OCI-LY7 (cell line): ENCODE data around the gene ALS2CL. TPM values are rescaled to one million over a fixed set of nuclear protein-coding genes. Genes with fewer than 3 reads are reported as not detected.

Experiments
- BruUV-seq: library from RNA; stranded (reverse); fragments of 400-500 nt; replicated peaks from 2 replicates; lab custom pipeline; 2021; lab: Mats Ljungman, UMichigan
- CTCF ChIA-PET: fragments of 300-600 bp; sonication (Branson Sonifier 250); formaldehyde crosslinking; loops from one replicate; lab custom pipeline; 2022; ENCODE audit warnings: antibody characterized with exemption; ENCODE audit not compliant: unreplicated experiment; lab: Charles Lee
- POLR2A ChIA-PET: fragments of 300-600 bp; sonication (Branson Sonifier 250); formaldehyde crosslinking; loops from one replicate; lab custom pipeline; 2022; ENCODE audit warnings: antibody characterized with exemption; lab: Charles Lee
- DNase-seq: peaks from one replicate; pipeline ENCODE4 v3.0.0-alpha.2; 2015; ENCODE audit warnings: low spot score
- H2AFZ ChIP-seq: fragments of 200-600 bp; sonication (generic), shearing (Covaris generic); 2 replicates; pipeline ENCODE4 v1.6.1; 2014; ENCODE audit warnings: mild to moderate bottlenecking, antibody characterized with exemption, low read length, moderate library complexity
- H3K27ac ChIP-seq: fragments of 200-600 bp; sonication (generic); 2 replicates; pipeline ENCODE4 v1.5.1; 2014; ENCODE audit warnings: mixed run types, low read depth, mild to moderate bottlenecking, moderate library complexity, low read length, inconsistent platforms; ENCODE audit not compliant: poor library complexity, severe bottlenecking
- H3K36me3 ChIP-seq: fragments of 200-600 bp; sonication (generic); 2 replicates; pipeline ENCODE4 v1.6.1; 2014; ENCODE audit warnings: mild to moderate bottlenecking, antibody characterized with exemption, low read length, moderate library complexity, mixed read lengths; ENCODE audit not compliant: insufficient read depth
- H3K4me1 ChIP-seq: fragments of 200-600 bp; sonication (generic); 2 replicates; pipeline ENCODE4 v1.5.1; 2014; ENCODE audit warnings: mild to moderate bottlenecking, low read length; ENCODE audit not compliant: insufficient read depth, poor library complexity, severe bottlenecking
- H3K4me2 ChIP-seq: fragments of 200-600 bp; sonication (generic); 2 replicates; pipeline ENCODE4 v1.6.1; 2014; ENCODE audit warnings: mild to moderate bottlenecking, low read length
- H3K4me3 ChIP-seq: fragments of 200-600 bp; sonication (generic); 2 replicates; pipeline ENCODE4 v1.5.1; 2014; ENCODE audit warnings: mild to moderate bottlenecking, low read depth, low read length; ENCODE audit not compliant: poor library complexity, severe bottlenecking
- H3K79me2 ChIP-seq: fragments of 200-600 bp; sonication (generic); 2 replicates; pipeline ENCODE4 v1.6.1; 2016; ENCODE audit warnings: low read depth, mild to moderate bottlenecking, low read length, moderate library complexity, mixed read lengths; ENCODE audit not compliant: insufficient read depth
- H3K9me2 ChIP-seq: fragments of 200-600 bp; sonication (generic); 2 replicates; pipeline ENCODE4 v1.6.1; 2016; ENCODE audit warnings: mild to moderate bottlenecking, low read length, mixed read lengths; ENCODE audit not compliant: insufficient read depth
- H3K9me3 ChIP-seq: fragments of 200-600 bp; sonication (generic); 2 replicates; pipeline ENCODE4 v1.6.1; 2014; ENCODE audit warnings: mild to moderate bottlenecking, mixed run types, low read length, mixed read lengths
- H4K20me1 ChIP-seq: fragments of 200-600 bp; sonication (generic); 2 replicates; pipeline ENCODE4 v1.6.1; 2014; ENCODE audit warnings: mild to moderate bottlenecking, antibody characterized with exemption, low read length, moderate library complexity, mixed read lengths; ENCODE audit not compliant: insufficient read depth
- EZH2phosphoT487 ChIP-seq: fragments of 200-600 bp; sonication (generic); IDR thresholded peaks from 2 replicates; pipeline ENCODE4 v1.6.1; 2018; ENCODE audit warnings: low read depth, borderline replicate concordance, mild to moderate bottlenecking, mixed run types, antibody characterized with exemption, low read length, moderate library complexity, mixed read lengths
- intact Hi-C: fragments of 100-400 bp; cut with micrococcal nuclease; formaldehyde crosslinking; loops from one replicate; pipeline ENCODE4 v1.10.0; 2022; ENCODE audit not compliant: unreplicated experiment
- total RNA-seq, 2 experiments: library from RNA; depleted of rRNA in 1 of 2; stranded (reverse); fragments of >200 nt in 1 of 2; shearing (Covaris generic) in 1 of 2; gene quantifications; 2 replicates each; pipeline ENCODE4 v1.2.3, GENCODE V29; 2014 to 2022
- TF ChIP-seq, protein P1 (sequence below): fragments of 200-600 bp; sonication (generic); conservative IDR thresholded peaks from 2 replicates; pipeline ENCODE4 v1.5.1; 2014; ENCODE audit warnings: mild to moderate bottlenecking, antibody characterized with exemption, low read length, moderate library complexity, mixed read lengths

ALS2CL gene
- total RNA-seq, 2 experiments from 2014 or later: 0.28 TPM; not detected in 1

DNA sequence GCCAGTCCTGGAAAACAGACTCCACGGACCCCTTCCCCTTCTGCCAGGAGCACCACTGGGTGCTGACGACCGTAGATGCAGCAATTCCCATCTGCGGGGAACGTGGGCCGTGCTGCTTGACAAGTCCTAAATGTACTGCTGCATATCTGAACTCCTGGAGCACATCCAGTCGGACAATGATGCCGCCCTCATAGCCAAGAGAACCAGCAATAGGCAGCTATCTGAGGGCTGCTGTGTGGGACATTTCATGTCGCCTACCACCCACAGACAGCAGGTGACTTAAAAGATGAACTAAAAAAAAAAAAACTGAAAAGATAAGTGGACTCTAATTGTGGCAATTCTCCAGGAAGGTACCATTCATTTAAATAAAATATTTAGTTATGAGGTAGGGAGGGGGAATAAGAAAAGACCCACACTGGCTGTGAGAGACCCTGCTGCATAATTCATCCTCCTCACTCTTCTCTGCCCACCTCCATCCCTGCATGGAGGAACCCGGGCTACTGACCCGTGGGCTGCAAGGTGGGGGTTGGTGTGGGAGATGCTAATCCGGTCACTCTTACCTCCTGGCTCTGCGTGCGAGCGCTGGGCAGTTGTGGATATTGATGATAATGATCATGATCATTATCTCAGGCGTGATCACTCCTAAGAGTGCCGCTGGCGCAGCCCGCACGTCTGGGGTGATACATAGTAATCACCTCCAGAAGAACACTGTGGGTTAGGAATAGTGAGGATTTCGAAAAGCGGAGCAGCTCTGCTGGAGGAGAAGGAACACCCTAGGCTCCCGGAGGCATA lies 28.3 kb downstream of the ALS2CL start:
- Histone ChIP-seq H4K20me1 (no peaks in the 10 kb centered on the region), H3K9me2 (no peaks in the 10 kb centered on the region), H3K4me2 (no peak overlapping the region), H3K79me2 (no peaks in the 10 kb centered on the region), H3K4me3 (no peak overlapping the region), H2AFZ (no peak overlapping the region), H3K36me3 (no peaks in the 10 kb centered on the region), H3K4me1 (peaks cover 5% of the 10 kb centered on the region), H3K9me3 (no peaks in the 10 kb centered on the region), H3K27ac (no peak overlapping the region)
- DNase-seq: no peak
- ChIA-PET POLR2A (no interaction called here), CTCF (interaction anchor here (0.6 kb wide), 1 partner anchor 177 kb away, joined by 3 read pairs; no protein-coding TSS in a partner anchor)
- intact Hi-C loops: no loop called here
- TF ChIP-seq, protein P1, sequence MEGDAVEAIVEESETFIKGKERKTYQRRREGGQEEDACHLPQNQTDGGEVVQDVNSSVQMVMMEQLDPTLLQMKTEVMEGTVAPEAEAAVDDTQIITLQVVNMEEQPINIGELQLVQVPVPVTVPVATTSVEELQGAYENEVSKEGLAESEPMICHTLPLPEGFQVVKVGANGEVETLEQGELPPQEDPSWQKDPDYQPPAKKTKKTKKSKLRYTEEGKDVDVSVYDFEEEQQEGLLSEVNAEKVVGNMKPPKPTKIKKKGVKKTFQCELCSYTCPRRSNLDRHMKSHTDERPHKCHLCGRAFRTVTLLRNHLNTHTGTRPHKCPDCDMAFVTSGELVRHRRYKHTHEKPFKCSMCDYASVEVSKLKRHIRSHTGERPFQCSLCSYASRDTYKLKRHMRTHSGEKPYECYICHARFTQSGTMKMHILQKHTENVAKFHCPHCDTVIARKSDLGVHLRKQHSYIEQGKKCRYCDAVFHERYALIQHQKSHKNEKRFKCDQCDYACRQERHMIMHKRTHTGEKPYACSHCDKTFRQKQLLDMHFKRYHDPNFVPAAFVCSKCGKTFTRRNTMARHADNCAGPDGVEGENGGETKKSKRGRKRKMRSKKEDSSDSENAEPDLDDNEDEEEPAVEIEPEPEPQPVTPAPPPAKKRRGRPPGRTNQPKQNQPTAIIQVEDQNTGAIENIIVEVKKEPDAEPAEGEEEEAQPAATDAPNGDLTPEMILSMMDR: no peak
- TF ChIP-seq EZH2phosphoT487: no peak
- BruUV-seq: no TSS peak

DNA sequence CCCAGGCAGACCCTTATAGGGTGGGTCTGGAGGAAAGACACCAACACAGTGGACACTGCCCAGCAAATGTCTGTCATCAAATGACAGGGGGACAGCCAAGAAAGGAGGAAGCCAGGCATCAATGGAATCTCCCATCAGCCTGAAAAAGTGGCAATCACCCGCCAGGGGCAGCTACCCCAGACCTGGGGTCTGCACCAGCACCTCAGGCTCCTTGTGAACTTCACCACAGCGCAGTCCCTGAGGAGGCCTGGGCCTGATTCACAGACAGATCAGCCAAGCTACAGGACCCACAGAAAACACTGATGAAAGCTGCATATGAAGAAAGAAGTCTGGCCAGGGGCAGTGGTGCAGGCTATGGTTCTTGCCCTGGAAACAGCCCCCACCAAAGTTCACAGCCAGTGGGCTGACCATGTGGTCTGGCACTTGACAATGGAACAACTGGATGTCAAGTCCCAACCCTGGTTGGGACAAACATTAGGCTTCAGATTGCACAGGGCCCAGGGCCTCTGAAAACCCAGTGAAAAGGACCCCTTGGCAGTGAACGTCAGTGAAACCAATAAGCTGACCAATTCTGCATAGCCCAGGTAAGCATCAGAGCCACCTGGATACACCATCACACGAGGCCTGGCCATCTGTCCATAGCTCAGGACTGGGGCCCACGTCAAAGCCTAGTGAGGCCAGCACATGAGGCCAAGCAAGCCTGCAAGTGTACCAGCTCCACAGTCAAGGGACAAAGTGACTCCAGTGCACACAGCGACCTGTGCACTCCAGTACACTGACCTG lies 29.1 kb downstream of the ALS2CL start:
- no peaks in the 10 kb centered on the region for H3K79me2 ChIP-seq
- CTCF ChIA-PET: interaction anchor here (0.6 to 0.7 kb wide), 2 partner anchors 176 kb away, joined by 3 read pairs; no protein-coding TSS in a partner anchor
- no peak overlapping the region for H3K27ac ChIP-seq
- no TSS peak for BruUV-seq
- H3K9me2 ChIP-seq: no peaks in the 10 kb centered on the region
- H2AFZ ChIP-seq: no peak overlapping the region
- no peak overlapping the region for H3K4me2 ChIP-seq
- TF ChIP-seq, protein P1: no peak
- no peak for TF ChIP-seq EZH2phosphoT487
- no peak for DNase-seq
- no peaks in the 10 kb centered on the region for H4K20me1 ChIP-seq
- no peaks in the 10 kb centered on the region for H3K36me3 ChIP-seq
- POLR2A ChIA-PET: no interaction called here
- H3K4me3 ChIP-seq: no peak overlapping the region
- H3K4me1 ChIP-seq: peaks cover 5% of the 10 kb centered on the region
- intact Hi-C loops: no loop called here
- H3K9me3 ChIP-seq: no peaks in the 10 kb centered on the region
